ENCODE data around the gene ADAM12. TPM values are rescaled to one million over a fixed set of nuclear protein-coding genes. Genes with fewer than 3 reads are reported as not detected.

Gene ADAM12
- total and polyA plus RNA-seq, 2 donors (not counting 3 experiments of a cell fraction or from before 2014, with no cell fraction given), result 0.22 to 0.33 TPM

GRCh38 chr10:126201603-126202002, 186.7 kb downstream of the ADAM12 start:
- Histone ChIP-seq H3K9me3 (replicated peaks; ENCODE audit: control insufficient read depth, insufficient read depth, low read length) (no peaks in the 10 kb centered on the region), H4K20me1 (replicated peaks; ENCODE audit: control insufficient read depth, extremely low read depth, insufficient read depth, low read length) (no peaks in the 10 kb centered on the region), H2AFZ (ENCODE audit: low read depth, low read length) (no peak overlapping the region), H3K36me3 (ENCODE audit: control insufficient read depth in 2 of 2, extremely low read depth in 1 of 2, insufficient read depth in 2 of 2, low read length in 2 of 2) (no peaks in the 10 kb centered on the region), H3K9me1 (replicated peaks; ENCODE audit: control insufficient read depth, extremely low read depth, insufficient read depth, low read length) (no peaks in the 10 kb centered on the region), H3K9ac (replicated peaks; ENCODE audit: extremely low read depth, insufficient read depth, low read length) (no peak overlapping the region), H3K4me3 (replicated peaks in 1 of 3; ENCODE audit: insufficient read depth in 1 of 3, low read depth in 1 of 3, low read length in 3 of 3) (no peak overlapping the region), H3K27ac (ENCODE audit: insufficient read depth, low read depth, low read length) (no peak overlapping the region), H3K27me3 (ENCODE audit: control insufficient read depth in 2 of 2, insufficient read depth in 2 of 2, low read length in 2 of 2) (no peaks in the 10 kb centered on the region), H3K4me2 (ENCODE audit: insufficient read depth, low read length) (no peak overlapping the region), H3K4me1 (ENCODE audit: control insufficient read depth, extremely low read depth, insufficient read depth, low read length) (no peaks in the 10 kb centered on the region), H3K79me2 (ENCODE audit: control insufficient read depth, insufficient read depth, low read length) (no peaks in the 10 kb centered on the region)
- intact Hi-C loops (cut with micrococcal nuclease), result no loop called here
- ChIA-PET CTCF (no interaction called here), POLR2A (no interaction called here)
- FAIRE-seq (no peak), DNase-seq (ENCODE audit: low read depth, low spot score) (no peak)
- TF ChIP-seq JUN (IDR thresholded peaks at IDR 0.05; ENCODE audit: borderline replicate concordance, insufficient read depth, insufficient read length, low read depth) (no peak), POLR2A (IDR thresholded peaks at IDR 0.05; ENCODE audit: low read depth, low read length) (no peak), GATA2 (IDR thresholded peaks at IDR 0.05; ENCODE audit: insufficient read depth, insufficient read length, low read depth, low read length) (no peak), POLR2AphosphoS5 (IDR thresholded peaks at IDR 0.05; ENCODE audit: insufficient read depth, low read depth, low read length) (no peak), FOS (IDR thresholded peaks at IDR 0.05; ENCODE audit: borderline replicate concordance, insufficient read depth, low read length) (no peak), CTCF (IDR thresholded peaks at IDR 0.05; ENCODE audit: extremely low read depth in 1 of 2, insufficient read depth in 1 of 2, low read depth in 1 of 2, low read length in 2 of 2) (no peak)
- dilution Hi-C loops (cut with MboI; ENCODE audit: extremely low pct_ligation_motif_present, low sequenced_read_pairs), result no loop called here
- BruUV-seq (replicated peaks), result no TSS peak
